ENCODE measurements around the gene GSPT1. TPM values are rescaled to one million over a fixed set of nuclear protein-coding genes. Genes with fewer than 3 reads are reported as not detected.

GSPT1 gene
- total and polyA plus RNA-seq, 2 donors (not counting 1 experiment from before 2014, with no cell fraction given) = 20.6 to 72.6 TPM

GRCh38 chr16:11949527-11949926, 33.8 kb upstream of the GSPT1 start:
- ChIA-PET CTCF (interaction anchor here (0.6 to 6.8 kb wide), 25 partner anchors 10 to 175 kb away, joined by 3 to 250 read pairs (median 5); partner anchors contain the start of genes SNX29 and TNFRSF17), POLR2A (interaction anchor here (1.0 kb wide), 1 partner anchor 118 kb away, joined by 4 read pairs; no protein-coding TSS in a partner anchor)
- no peaks in the 10 kb centered on the region for H3K27me3 ChIP-seq (replicated peaks in 1 of 4; ENCODE audit: control extremely low read depth in 1 of 4, control insufficient read depth in 3 of 4, insufficient read depth in 4 of 4, low read length in 3 of 4)
- peak; percentile 91 for ATAC-seq (ENCODE audit: low read depth)
- no peak overlapping the region for H3K4me2 ChIP-seq (replicated peaks; ENCODE audit: low read depth, low read length, poor library complexity, severe bottlenecking)
- DNase-seq = peak; percentile 78
- H3K9me3 ChIP-seq (ENCODE audit: control extremely low read depth in 1 of 3, control insufficient read depth in 2 of 3, insufficient read depth in 1 of 3, low read length in 2 of 3) = no peaks in the 10 kb centered on the region
- H3K4me3 Mint-ChIP-seq = no peak overlapping the region
- H4K20me1 ChIP-seq (ENCODE audit: control insufficient read depth, insufficient read depth, low read length, poor library complexity, severe bottlenecking) = no peaks in the 10 kb centered on the region
- no peak overlapping the region for H3K27ac ChIP-seq (ENCODE audit: low read length in 2 of 2)
- H3K4me3 ChIP-seq (ENCODE audit: control extremely low read depth in 1 of 5, extremely low read depth in 1 of 5, insufficient read depth in 1 of 5, low read depth in 2 of 5, low read length in 4 of 5) = no peak overlapping the region
- peak overlapping the region; percentile 65 for H2AFZ ChIP-seq (ENCODE audit: insufficient read depth, low read depth, low read length, poor library complexity, severe bottlenecking)
- H3K79me2 ChIP-seq (ENCODE audit: control insufficient read depth, insufficient read depth, low read length) = peaks cover 14% of the 10 kb centered on the region
- peaks cover 13 to 14% of the 10 kb centered on the region in 2 donors for H3K4me1 ChIP-seq (ENCODE audit: control insufficient read depth in 2 of 2, insufficient read depth in 2 of 2, low read length in 2 of 2)
- intact Hi-C loops (cut with micrococcal nuclease) = loop anchor here (1.0 to 5.0 kb wide), 3 partner anchors 17 to 119 kb away; no protein-coding TSS in a partner anchor
- H3K9me3 Mint-ChIP-seq (ENCODE audit: insufficient read depth) = no peaks in the 10 kb centered on the region
- H3K27me3 Mint-ChIP-seq = no peaks in the 10 kb centered on the region
- peak overlapping the region; percentile 64 for H3K27ac Mint-ChIP-seq
- no peaks in the 10 kb centered on the region for H3K36me3 ChIP-seq (replicated peaks in 1 of 2; ENCODE audit: control extremely low read depth in 1 of 2, control insufficient read depth in 1 of 2, extremely low read depth in 1 of 2, insufficient read depth in 2 of 2, low read length in 1 of 2)
- TF ChIP-seq CTCF (IDR thresholded peaks at IDR 0.05) = peak; percentile 87
- TF ChIP-seq EZH2 (IDR thresholded peaks at IDR 0.05; ENCODE audit: borderline replicate concordance, insufficient read depth, low read depth, low read length, poor library complexity, severe bottlenecking) = no peak
- 93% methylated on average over 1 of the region's 4 CpGs for WGBS (ENCODE audit: insufficient coverage)
- H3K4me1 Mint-ChIP-seq = peaks cover 9% of the 10 kb centered on the region
- H3K9ac ChIP-seq (ENCODE audit: low read length) = no peak overlapping the region

- no peak overlapping the region for H3K27ac ChIP-seq (ENCODE audit: low read length in 2 of 2)
- no peaks in the 10 kb centered on the region for H3K36me3 ChIP-seq (replicated peaks in 1 of 2; ENCODE audit: control extremely low read depth in 1 of 2, control insufficient read depth in 1 of 2, extremely low read depth in 1 of 2, insufficient read depth in 2 of 2, low read length in 1 of 2)
- H3K4me2 ChIP-seq (replicated peaks; ENCODE audit: low read depth, low read length, poor library complexity, severe bottlenecking) = no peak overlapping the region
- intact Hi-C loops (cut with micrococcal nuclease) = loop anchor here (1.0 to 5.0 kb wide), 3 partner anchors 17 to 119 kb away; no protein-coding TSS in a partner anchor
- no peak overlapping the region for H3K4me3 ChIP-seq (ENCODE audit: control extremely low read depth in 1 of 5, extremely low read depth in 1 of 5, insufficient read depth in 1 of 5, low read depth in 2 of 5, low read length in 4 of 5)
- DNase-seq = no peak
- no peak for TF ChIP-seq EZH2 (IDR thresholded peaks at IDR 0.05; ENCODE audit: borderline replicate concordance, insufficient read depth, low read depth, low read length, poor library complexity, severe bottlenecking)
- no peak for TF ChIP-seq CTCF (IDR thresholded peaks at IDR 0.05)
- Mint-ChIP-seq H3K9me3 (ENCODE audit: insufficient read depth) (no peaks in the 10 kb centered on the region), H3K4me1 (peaks cover 9% of the 10 kb centered on the region), H3K27ac (no peak overlapping the region), H3K4me3 (no peak overlapping the region), H3K27me3 (no peaks in the 10 kb centered on the region)
- H3K9ac ChIP-seq (ENCODE audit: low read length) = no peak overlapping the region
- ChIA-PET POLR2A (interaction anchor here (0.8 to 1.0 kb wide), 2 partner anchors 119 to 143 kb away, joined by 4 to 8 read pairs; no protein-coding TSS in a partner anchor), CTCF (interaction anchor here (0.8 to 6.8 kb wide), 25 partner anchors 11 to 176 kb away, joined by 3 to 250 read pairs (median 5); partner anchors contain the start of genes SNX29 and TNFRSF17)
- H3K27me3 ChIP-seq (replicated peaks in 1 of 4; ENCODE audit: control extremely low read depth in 1 of 4, control insufficient read depth in 3 of 4, insufficient read depth in 4 of 4, low read length in 3 of 4) = no peaks in the 10 kb centered on the region
- H2AFZ ChIP-seq (ENCODE audit: insufficient read depth, low read depth, low read length, poor library complexity, severe bottlenecking) = no peak overlapping the region
- peaks cover 13 to 14% of the 10 kb centered on the region in 2 donors for H3K4me1 ChIP-seq (ENCODE audit: control insufficient read depth in 2 of 2, insufficient read depth in 2 of 2, low read length in 2 of 2)
- no peaks in the 10 kb centered on the region for H3K9me3 ChIP-seq (ENCODE audit: control extremely low read depth in 1 of 3, control insufficient read depth in 2 of 3, insufficient read depth in 1 of 3, low read length in 2 of 3)
- ATAC-seq (ENCODE audit: low read depth) = no peak
- peaks cover 14% of the 10 kb centered on the region for H3K79me2 ChIP-seq (ENCODE audit: control insufficient read depth, insufficient read depth, low read length)
- no peaks in the 10 kb centered on the region for H4K20me1 ChIP-seq (ENCODE audit: control insufficient read depth, insufficient read depth, low read length, poor library complexity, severe bottlenecking)
- 98% methylated on average over 3 of the region's 5 CpGs for WGBS (ENCODE audit: insufficient coverage)
Measured at GRCh38 chr16:11948819-11949218, 33.1 kb upstream of the GSPT1 start.

All from B cell (primary cell).